ENCODE measurements around the gene MYO7A.

Gene MYO7A

DNA sequence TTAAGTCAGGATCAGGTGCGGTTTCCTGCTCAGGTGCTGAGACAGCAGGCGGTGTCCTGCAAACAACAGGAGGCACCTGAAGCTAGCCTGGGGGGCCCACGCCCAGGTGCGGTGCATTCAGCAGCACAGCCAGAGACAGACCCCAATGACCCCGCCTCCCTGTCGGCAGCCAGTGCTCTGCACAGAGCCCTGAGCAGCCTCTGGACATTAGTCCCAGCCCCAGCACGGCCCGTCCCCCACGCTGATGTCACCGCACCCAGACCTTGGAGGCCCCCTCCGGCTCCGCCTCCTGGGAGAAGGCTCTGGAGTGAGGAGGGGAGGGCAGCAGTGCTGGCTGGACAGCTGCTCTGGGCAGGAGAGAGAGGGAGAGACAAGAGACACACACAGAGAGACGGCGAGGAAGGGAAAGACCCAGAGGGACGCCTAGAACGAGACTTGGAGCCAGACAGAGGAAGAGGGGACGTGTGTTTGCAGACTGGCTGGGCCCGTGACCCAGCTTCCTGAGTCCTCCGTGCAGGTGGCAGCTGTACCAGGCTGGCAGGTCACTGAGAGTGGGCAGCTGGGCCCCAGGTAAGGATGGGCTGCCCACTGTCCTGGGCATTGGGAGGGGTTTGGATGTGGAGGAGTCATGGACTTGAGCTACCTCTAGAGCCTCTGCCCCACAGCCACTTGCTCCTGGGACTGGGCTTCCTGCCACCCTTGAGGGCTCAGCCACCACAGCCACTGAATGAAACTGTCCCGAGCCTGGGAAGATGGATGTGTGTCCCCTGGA lies at the start of gene MYO7A:
Gene MYO7A (plus strand): TSS at position 327 of the 772 bp plus-strand sequence. CDS start 2,389 bp downstream, outside the sequence.
- Histone ChIP-seq H3K27ac (ENCODE audit: low read depth, low read length) (no peak within 1 kb of the TSS), H3K4me1 (ENCODE audit: control insufficient read depth, insufficient read depth, low read length) (peaks cover 18% of the 10 kb centered on the region), H3K36me3 (ENCODE audit: control insufficient read depth, insufficient read depth, low read length) (peaks cover 8% of the 10 kb centered on the region; the same call in 1 of the 2 replicates), H3K27me3 (ENCODE audit: control insufficient read depth, insufficient read depth, low read length) (no peaks in the 10 kb centered on the region), H3K4me3 (ENCODE audit: low read depth, low read length) (peak within 1 kb of the TSS; percentile 61), H3K9ac (ENCODE audit: low read depth, low read length) (no peak within 1 kb of the TSS), H3K9me3 (ENCODE audit: control insufficient read depth, insufficient read depth, low read length) (no peaks in the 10 kb centered on the region)

- Histone ChIP-seq H3K27me3 (ENCODE audit: control insufficient read depth, insufficient read depth, low read length) (no peaks in the 10 kb centered on the region), H3K9ac (ENCODE audit: low read depth, low read length) (no peak overlapping the region), H3K36me3 (ENCODE audit: control insufficient read depth, insufficient read depth, low read length) (no peaks in the 10 kb centered on the region), H3K27ac (ENCODE audit: low read depth, low read length) (no peak overlapping the region), H3K4me3 (ENCODE audit: low read depth, low read length) (no peak overlapping the region), H3K9me3 (ENCODE audit: control insufficient read depth, insufficient read depth, low read length) (no peaks in the 10 kb centered on the region), H3K4me1 (ENCODE audit: control insufficient read depth, insufficient read depth, low read length) (no peaks in the 10 kb centered on the region)
Observed at GRCh38 chr11:77079666-77080065, 48.4 kb upstream of the MYO7A start.

- Histone ChIP-seq H3K27ac (ENCODE audit: low read depth, low read length) (no peak overlapping the region), H3K36me3 (ENCODE audit: control insufficient read depth, insufficient read depth, low read length) (no peaks in the 10 kb centered on the region), H3K4me3 (ENCODE audit: low read depth, low read length) (no peak overlapping the region), H3K9ac (ENCODE audit: low read depth, low read length) (no peak overlapping the region), H3K4me1 (ENCODE audit: control insufficient read depth, insufficient read depth, low read length) (no peaks in the 10 kb centered on the region), H3K27me3 (ENCODE audit: control insufficient read depth, insufficient read depth, low read length) (no peaks in the 10 kb centered on the region), H3K9me3 (ENCODE audit: control insufficient read depth, insufficient read depth, low read length) (no peaks in the 10 kb centered on the region)
Observed at GRCh38 chr11:77080643-77081210, 47.3 kb upstream of the MYO7A start.

DNA sequence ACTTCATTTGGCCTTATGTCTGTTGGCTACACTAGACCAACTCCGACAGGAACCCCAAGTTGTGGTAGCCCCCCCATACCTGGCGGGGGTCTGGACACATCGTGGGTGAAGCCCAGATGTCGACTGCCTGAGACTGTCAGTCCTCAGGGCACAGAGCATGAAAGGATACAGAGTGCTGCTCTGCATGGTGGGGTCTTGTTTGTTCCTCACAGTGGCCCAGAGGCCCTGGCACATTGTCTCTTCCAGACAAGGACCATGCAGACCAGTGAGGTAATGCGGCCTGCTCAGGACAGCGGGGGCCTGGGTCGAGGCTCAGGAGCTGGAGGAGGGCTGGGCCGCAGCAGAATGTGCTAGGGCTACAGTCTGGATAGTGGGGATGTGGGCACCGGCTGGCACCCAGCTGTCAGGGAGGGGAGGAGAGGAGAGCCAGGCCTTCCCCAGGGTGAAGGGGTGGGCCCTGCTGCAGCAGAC lies 46.6 kb upstream of the MYO7A start:
- no peaks in the 10 kb centered on the region for H3K27me3 ChIP-seq (ENCODE audit: control insufficient read depth, insufficient read depth, low read length)
- no peak overlapping the region for H3K27ac ChIP-seq (ENCODE audit: low read depth, low read length)

DNA sequence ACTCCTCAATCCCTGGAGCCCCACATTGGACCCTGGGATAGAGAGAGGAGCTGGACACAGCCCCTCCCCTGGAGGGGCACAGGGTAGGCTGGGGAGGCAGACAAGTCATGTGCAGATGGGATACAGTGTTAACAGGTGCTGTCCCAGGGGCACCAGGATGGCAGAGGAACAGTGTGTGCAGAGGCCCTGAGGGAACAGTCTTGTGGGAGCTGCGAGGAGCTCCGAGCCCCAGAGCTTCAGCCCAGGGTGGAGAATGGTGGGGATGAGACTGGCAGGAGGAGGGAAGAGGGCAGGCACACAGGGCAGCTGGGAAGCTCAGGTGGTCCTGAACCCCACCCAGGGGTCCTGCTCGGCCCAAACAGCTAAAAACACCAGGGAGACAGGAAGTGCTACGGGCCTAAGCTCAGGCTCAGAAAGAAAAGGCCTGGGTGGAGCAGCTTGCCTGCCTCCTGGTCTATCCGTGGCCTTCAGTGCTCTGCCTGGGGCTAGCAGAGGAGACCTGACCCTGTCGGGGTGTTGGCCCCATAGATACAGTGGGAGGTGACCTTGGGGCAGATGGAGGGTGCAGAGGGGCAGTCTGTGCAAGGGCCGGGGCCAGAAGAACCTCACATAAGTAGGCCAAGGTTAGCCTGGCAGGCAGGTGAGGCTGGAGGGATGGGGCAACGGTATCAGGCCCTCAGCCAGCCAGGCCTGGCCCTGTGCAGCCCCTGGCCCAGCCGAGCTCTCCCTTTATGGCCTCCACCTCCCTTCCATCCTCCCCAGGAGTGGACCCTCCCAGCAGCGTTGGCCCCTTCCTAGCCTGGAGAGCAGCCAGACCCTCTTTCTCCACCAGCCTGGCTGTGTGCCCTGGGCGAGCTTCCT lies 45.8 kb upstream of the MYO7A start:
- H3K9me3 ChIP-seq (ENCODE audit: control insufficient read depth, insufficient read depth, low read length): no peaks in the 10 kb centered on the region
- H3K4me1 ChIP-seq (ENCODE audit: control insufficient read depth, insufficient read depth, low read length): no peaks in the 10 kb centered on the region
- no peaks in the 10 kb centered on the region for H3K27me3 ChIP-seq (ENCODE audit: control insufficient read depth, insufficient read depth, low read length)
- H3K9ac ChIP-seq (ENCODE audit: low read depth, low read length): no peak overlapping the region
- H3K36me3 ChIP-seq (ENCODE audit: control insufficient read depth, insufficient read depth, low read length): no peaks in the 10 kb centered on the region
- H3K4me3 ChIP-seq (ENCODE audit: low read depth, low read length): no peak overlapping the region
- H3K27ac ChIP-seq (ENCODE audit: low read depth, low read length): no peak overlapping the region

More for the DNA sequence above, 46.6 kb upstream of the MYO7A start:
- Histone ChIP-seq H3K4me3 (ENCODE audit: low read depth, low read length) (no peak overlapping the region), H3K36me3 (ENCODE audit: control insufficient read depth, insufficient read depth, low read length) (no peaks in the 10 kb centered on the region), H3K9me3 (ENCODE audit: control insufficient read depth, insufficient read depth, low read length) (no peaks in the 10 kb centered on the region), H3K9ac (ENCODE audit: low read depth, low read length) (no peak overlapping the region), H3K4me1 (ENCODE audit: control insufficient read depth, insufficient read depth, low read length) (no peaks in the 10 kb centered on the region)

DNA sequence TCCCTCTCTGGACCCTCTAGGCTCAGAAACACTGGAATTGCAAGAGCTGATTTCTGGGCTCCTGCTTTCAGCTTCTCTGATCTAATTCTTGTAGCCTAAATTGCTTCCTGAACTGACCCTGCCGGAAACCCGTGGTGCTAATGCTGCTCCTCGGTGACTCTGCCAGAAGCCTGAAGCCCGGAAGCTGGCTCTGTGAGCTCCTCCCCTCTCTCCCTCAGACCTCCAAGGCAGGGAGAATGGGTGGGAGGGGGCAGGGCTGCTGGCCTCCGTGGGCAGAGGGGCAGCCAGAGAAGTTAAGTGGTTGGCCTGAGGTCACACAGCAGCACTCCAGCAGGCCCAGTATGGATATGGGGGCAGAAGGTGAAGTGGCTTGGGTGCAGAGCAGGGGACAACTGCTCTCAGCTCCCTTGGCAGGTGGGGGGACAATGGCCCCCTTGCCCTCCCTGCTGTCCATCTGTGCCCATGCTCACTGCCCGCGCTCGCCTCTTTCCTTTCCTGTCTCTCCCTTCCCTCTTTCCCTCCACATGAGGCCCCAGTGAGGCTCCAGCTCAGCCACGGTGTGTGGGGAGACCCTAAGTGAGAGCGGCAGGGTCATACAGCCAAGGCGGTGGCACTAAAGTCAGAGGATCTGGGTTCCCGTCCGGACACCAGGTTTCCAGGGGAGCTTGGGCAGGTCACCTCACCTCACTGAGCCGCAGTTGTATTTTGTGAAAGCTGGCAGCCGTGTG lies 45.0 kb upstream of the MYO7A start:
- Histone ChIP-seq H3K27ac (ENCODE audit: low read depth, low read length) (no peak overlapping the region), H3K4me1 (ENCODE audit: control insufficient read depth, insufficient read depth, low read length) (no peaks in the 10 kb centered on the region)

GRCh38 chr11:77083566-77084245 lies 44.3 kb upstream of the MYO7A start:
- no peaks in the 10 kb centered on the region for H3K4me1 ChIP-seq (ENCODE audit: control insufficient read depth, insufficient read depth, low read length)
- no peak overlapping the region for H3K27ac ChIP-seq (ENCODE audit: low read depth, low read length)
- no peak overlapping the region for H3K9ac ChIP-seq (ENCODE audit: low read depth, low read length)
- no peaks in the 10 kb centered on the region for H3K27me3 ChIP-seq (ENCODE audit: control insufficient read depth, insufficient read depth, low read length)
- no peaks in the 10 kb centered on the region for H3K36me3 ChIP-seq (ENCODE audit: control insufficient read depth, insufficient read depth, low read length)
- H3K9me3 ChIP-seq (ENCODE audit: control insufficient read depth, insufficient read depth, low read length): no peaks in the 10 kb centered on the region
- H3K4me3 ChIP-seq (ENCODE audit: low read depth, low read length): no peak overlapping the region

More for the DNA sequence above, 45.0 kb upstream of the MYO7A start:
- H3K9me3 ChIP-seq (ENCODE audit: control insufficient read depth, insufficient read depth, low read length): no peaks in the 10 kb centered on the region
- H3K9ac ChIP-seq (ENCODE audit: low read depth, low read length): no peak overlapping the region
- H3K36me3 ChIP-seq (ENCODE audit: control insufficient read depth, insufficient read depth, low read length): no peaks in the 10 kb centered on the region
- H3K27me3 ChIP-seq (ENCODE audit: control insufficient read depth, insufficient read depth, low read length): no peaks in the 10 kb centered on the region
- H3K4me3 ChIP-seq (ENCODE audit: low read depth, low read length): no peak overlapping the region

DNA sequence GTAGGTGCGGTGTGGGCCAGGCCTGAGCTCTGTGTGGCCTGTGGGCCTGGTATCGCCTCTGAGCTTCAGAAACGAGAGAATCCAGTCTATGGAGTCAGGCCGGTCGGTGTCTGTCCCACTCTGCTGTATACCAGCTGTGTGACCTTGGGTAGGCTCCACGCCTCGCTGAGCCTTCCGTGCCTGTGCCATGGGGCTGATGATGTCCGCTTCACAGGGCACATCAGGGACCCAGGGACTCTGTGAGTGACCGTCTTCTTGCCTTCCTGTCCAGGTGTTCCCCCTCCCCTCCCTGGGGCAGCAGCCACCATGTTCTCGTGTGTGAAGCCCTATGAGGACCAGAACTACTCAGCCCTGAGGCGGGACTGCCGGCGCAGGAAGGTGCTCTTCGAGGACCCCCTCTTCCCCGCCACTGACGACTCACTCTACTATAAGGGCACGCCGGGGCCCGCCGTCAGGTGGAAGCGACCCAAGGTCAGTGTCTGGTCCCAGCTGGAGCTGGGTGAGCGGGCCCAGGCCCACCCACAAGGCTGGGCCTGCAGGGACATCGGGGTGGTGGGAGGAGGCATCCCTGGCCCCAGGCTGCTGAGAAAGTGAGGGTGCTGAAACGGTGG lies 43.4 kb upstream of the MYO7A start:
- H3K27ac ChIP-seq (ENCODE audit: low read depth, low read length): no peak overlapping the region
- H3K4me3 ChIP-seq (ENCODE audit: low read depth, low read length): no peak overlapping the region
- H3K9ac ChIP-seq (ENCODE audit: low read depth, low read length): no peak overlapping the region
- H3K27me3 ChIP-seq (ENCODE audit: control insufficient read depth, insufficient read depth, low read length): no peaks in the 10 kb centered on the region
- no peaks in the 10 kb centered on the region for H3K4me1 ChIP-seq (ENCODE audit: control insufficient read depth, insufficient read depth, low read length)
- no peaks in the 10 kb centered on the region for H3K9me3 ChIP-seq (ENCODE audit: control insufficient read depth, insufficient read depth, low read length)
- H3K36me3 ChIP-seq (ENCODE audit: control insufficient read depth, insufficient read depth, low read length): no peaks in the 10 kb centered on the region

DNA sequence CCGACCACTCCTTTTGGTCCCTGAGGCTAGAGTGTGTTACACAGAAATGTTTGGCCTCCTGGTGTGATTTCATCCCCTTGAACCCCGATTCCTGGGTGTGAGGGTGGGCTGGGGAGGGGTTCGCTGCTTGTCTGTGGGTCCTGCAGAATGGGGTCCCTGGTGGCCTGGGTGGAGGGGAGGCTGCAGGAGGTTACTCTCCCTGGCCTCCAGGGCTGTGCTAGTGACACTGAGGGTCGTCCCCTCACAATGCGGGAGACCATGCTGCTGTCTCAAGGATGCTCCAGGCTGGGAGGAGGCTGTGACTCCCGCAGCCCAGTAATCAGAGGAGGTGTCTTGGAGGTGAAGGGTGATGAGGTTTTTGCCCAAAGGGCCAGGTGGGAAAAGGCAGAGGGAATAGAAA lies 42.4 kb upstream of the MYO7A start:
- no peak overlapping the region for H3K4me3 ChIP-seq (ENCODE audit: low read depth, low read length)
- no peak overlapping the region for H3K9ac ChIP-seq (ENCODE audit: low read depth, low read length)
- H3K27me3 ChIP-seq (ENCODE audit: control insufficient read depth, insufficient read depth, low read length): no peaks in the 10 kb centered on the region
- no peak overlapping the region for H3K27ac ChIP-seq (ENCODE audit: low read depth, low read length)
- H3K9me3 ChIP-seq (ENCODE audit: control insufficient read depth, insufficient read depth, low read length): no peaks in the 10 kb centered on the region
- no peaks in the 10 kb centered on the region for H3K4me1 ChIP-seq (ENCODE audit: control insufficient read depth, insufficient read depth, low read length)
- H3K36me3 ChIP-seq (ENCODE audit: control insufficient read depth, insufficient read depth, low read length): no peaks in the 10 kb centered on the region
